ENCODE data around the gene KCNH1.

The KCNH1 gene

DNA sequence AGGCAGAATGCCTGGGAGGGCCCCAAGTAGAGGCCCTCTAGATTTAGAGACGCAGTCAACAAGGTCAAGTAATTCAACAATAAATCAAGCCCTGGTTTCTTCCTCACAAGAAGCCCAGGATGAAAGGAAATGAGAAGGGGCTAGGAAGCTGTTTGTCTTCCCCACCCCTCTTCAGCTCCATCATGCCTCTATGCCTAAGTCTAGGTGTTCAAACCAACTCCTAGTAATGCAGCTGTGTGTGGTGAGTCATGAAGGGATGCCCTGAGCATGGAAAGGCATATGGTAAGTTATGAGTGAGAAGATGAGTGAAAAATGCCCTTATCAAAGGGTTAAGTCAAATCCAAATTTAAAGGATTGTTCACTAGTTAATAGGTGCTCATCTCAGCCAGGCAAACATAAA lies 339.5 kb downstream of the KCNH1 start:
- no peak for FAIRE-seq

- FAIRE-seq, result no peak
Measured at GRCh38 chr1:210792250-210793102, 341.5 kb downstream of the KCNH1 start.

- FAIRE-seq, result no peak
Measured at GRCh38 chr1:210790196-210790595, 343.8 kb downstream of the KCNH1 start.

DNA sequence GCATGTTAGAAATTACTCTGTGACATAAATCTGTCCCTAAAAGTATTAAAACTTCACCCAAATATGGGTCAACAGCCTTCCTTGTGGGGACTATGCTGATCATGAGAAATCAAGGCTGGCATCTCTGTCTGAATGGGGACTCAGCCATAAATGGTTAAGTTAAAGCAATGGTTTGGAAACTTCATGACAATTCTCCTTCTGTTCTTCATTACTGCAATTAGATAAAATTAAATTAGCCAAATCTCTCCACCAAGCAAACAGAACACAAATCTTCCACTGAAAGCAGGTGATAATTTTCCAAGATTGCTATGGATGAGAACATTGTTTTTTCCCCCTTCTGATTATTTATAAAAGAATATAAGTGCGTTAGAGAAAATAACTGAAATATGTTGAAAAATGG lies 346.1 kb downstream of the KCNH1 start:
- FAIRE-seq, result no peak

- no peak for FAIRE-seq
Measured at GRCh38 chr1:210786546-210786945, 347.4 kb downstream of the KCNH1 start.

- no peak for FAIRE-seq
Measured at GRCh38 chr1:210783925-210784324, 350.0 kb downstream of the KCNH1 start.

DNA sequence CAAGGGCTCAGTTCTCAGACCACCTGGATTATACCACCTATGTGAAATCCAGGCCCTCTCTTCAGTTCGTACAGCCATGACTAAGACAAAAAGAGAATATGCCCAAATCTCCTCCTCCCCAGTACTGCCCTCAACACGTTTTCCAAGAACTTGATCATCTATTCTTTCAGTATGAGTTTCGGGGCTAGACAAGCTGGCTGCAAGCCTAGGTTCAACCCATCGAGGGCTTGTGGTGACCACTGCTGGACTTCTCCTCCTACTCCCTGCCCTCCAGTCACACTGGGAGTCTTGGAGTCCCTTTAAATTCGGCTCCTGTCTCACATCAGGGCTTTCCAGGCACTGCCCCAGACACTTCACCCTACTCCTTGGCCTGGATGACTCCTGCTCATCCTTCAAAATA lies 352.3 kb downstream of the KCNH1 start:
- no peak for FAIRE-seq

DNA sequence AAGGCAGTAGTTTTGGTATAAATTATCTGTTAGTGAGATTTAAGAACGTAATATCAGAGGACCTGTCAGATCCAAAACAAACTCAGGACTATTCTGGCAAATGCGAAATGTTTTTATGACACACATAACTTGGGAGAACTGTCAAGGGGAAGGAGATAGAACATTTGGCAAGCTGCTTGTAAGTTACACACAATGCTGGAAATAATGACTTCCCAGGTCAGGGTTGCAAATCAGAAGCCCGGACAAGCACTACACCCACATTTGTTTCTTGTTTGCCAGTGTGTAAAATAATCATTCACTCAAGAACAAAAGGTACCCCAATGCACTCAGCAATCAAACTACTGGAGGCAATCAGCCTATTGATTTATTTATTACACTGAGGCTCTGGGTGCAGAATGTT lies 354.7 kb downstream of the KCNH1 start:
- FAIRE-seq, result no peak

GRCh38 chr1:210777914-210778313 lies 356.0 kb downstream of the KCNH1 start:
- FAIRE-seq, result no peak

DNA sequence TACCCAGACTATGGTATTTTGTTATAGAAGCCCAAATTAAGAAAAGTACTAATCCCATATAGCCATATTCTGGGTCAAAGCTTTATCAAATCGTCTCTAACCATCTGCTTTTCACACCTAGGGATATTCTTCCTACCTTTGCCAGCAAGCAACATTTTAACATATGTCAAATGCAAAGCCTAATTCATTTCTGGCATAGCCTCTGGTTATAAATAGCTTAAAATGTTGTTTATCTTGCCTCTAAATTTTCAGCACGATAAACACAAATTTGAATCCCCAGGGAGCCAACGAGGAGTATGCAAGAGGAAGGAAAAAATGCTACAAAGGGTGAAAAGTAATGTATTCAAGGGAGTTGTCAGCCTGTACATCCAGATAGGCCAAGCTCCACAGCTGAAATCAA lies 357.2 kb downstream of the KCNH1 start:
- FAIRE-seq, result no peak

DNA sequence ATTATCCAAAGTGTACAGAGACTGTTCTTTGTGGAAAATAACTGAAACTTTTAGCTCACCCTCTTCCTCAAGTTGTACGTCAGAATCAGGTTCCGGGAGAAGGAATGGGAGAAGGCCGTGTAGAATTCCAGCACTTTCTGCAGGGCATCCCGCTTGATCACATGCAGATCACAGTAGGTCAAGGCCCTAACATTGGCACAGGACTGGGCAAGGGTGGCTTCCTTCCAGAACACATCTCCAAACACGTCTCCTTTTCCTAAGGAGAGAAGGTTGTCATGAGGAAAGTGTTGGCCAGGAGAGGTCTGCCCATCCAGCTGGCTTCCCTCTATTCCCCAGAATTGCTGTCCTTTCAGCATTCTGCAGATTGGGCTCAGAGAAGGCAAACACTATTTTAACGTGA lies 358.7 kb downstream of the KCNH1 start:
- no peak for FAIRE-seq

GRCh38 chr1:210773450-210773849 lies 360.5 kb downstream of the KCNH1 start:
- no peak for FAIRE-seq

- no peak for FAIRE-seq
Measured at GRCh38 chr1:210771131-210771530, 362.8 kb downstream of the KCNH1 start.

- FAIRE-seq, result no peak
Measured at GRCh38 chr1:210770396-210770984, 363.5 kb downstream of the KCNH1 start.

DNA sequence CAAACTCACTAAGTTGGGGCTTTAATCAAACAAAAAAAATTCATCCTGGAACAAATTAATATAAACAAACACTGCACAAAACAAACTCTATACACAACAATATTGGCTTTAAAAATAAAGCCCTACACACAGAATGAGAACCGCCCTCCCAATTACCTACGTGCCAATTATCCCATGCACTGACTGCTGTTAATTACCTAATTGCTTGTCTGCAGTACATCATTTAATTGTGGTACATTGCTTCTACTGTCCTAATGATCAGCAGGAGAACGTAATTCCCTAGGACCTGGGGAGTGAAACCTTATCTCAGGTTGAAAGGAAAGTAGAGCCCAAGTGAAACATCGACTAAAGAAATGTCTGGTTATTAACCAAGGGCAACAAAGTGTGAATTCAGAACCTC lies 364.5 kb downstream of the KCNH1 start:
- FAIRE-seq, result no peak

DNA sequence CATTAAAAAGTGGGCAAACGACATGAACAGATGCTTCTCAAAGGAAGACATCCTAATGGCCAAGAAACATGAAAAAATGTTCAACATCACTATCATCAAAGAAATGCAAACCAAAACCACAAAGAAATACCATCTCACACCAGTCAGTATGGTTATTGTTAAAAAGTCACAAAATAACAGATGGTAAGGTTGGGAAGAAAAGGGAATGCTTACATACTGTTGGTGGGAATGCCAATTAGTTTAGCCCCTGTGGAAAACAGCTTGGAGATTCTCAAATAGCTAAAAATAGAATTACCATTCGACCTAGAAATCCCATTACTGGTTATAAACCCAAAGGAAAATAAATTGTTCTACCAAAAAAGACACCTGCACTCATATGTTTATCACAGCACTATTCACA lies 369.4 kb downstream of the KCNH1 start:
- FAIRE-seq, result no peak

DNA sequence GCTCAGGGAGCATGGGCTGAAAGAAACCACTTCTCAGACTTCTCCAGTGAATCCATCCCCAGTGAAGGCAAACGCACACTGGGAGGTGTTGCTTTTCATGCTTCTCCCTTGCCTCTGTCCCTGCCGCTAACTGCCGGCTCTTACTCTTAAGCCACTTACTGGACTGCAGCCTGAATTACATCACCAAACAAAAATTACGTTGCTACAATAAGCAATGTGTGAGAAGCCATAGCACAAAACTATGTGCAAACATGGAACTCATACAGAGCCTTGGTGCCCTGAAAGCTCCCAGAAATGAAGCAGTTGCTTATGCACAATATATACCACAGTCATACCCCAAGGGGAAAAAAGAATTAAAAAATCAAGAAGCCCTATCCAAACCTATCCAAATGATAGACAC lies 375.2 kb downstream of the KCNH1 start:
- no peak for FAIRE-seq

DNA sequence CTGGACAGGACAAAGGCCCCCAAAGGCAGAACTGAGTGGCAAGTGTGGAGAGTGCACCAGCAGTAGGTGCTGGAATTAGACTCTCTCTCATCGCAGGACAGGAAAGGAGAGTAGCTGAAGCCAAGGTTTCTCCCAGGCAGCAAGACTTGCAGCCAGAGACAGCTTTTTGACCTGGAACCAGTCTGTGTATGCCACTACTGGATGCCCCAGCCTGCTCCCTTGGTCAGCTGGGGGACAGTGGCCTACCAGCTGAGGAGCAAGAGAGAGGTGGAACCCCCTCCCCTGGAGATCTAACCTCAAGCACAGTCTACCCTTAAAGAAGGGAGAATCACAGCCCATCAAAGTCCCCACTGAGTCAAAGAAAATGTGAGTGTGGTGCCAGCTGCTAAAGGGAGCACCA lies 375.7 kb downstream of the KCNH1 start:
- FAIRE-seq, result no peak

DNA sequence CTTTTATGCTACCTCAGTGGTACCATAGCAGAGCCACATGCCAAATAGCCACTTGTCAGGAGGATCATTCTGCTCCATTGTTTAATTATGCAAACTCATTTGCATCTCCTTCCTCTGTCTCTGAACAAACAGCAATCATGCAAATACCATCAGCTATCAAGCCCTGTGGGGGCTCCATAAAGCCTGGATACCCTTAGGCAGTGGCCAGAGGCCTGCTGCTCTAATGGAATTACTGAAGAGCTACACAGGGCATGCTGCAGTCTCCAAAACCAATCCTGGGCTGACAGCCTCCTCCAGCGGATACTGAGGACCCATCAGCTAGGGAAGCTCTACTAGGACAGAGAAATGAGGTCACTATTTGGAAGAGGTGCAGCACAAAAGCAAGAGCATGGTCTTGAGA lies 376.3 kb downstream of the KCNH1 start:
- FAIRE-seq, result no peak

DNA sequence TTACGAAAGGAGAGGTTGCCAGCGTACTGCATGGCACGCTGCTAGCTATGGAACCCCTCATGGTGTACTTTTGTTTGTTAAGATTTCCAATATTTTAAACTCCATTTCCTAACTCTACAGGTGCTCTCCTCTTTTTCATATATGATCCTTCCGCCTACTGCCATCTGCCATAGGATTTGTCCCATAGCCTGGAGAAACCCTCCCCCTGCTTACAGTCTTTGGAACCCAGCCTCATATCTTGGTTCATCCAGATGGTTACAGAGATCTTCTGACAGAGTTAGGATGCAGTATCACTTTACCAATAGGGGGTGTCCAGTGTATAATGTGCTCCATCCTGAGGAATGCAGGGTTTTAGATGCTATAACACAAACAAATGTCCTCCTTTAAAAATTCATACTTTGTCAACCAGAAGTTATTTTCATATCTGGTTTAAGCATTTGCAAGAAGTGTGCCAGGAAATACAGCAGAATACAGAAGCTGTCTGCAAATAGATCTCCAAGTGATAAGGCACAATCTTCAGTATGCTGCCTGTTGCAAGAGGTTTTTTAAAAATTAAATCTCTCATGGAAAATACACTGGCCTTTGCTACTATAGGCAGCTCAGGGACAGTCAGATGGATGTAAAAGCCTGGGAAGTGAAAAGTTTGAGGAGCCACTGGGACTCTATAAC lies 377.8 kb downstream of the KCNH1 start:
- FAIRE-seq, result no peak

DNA sequence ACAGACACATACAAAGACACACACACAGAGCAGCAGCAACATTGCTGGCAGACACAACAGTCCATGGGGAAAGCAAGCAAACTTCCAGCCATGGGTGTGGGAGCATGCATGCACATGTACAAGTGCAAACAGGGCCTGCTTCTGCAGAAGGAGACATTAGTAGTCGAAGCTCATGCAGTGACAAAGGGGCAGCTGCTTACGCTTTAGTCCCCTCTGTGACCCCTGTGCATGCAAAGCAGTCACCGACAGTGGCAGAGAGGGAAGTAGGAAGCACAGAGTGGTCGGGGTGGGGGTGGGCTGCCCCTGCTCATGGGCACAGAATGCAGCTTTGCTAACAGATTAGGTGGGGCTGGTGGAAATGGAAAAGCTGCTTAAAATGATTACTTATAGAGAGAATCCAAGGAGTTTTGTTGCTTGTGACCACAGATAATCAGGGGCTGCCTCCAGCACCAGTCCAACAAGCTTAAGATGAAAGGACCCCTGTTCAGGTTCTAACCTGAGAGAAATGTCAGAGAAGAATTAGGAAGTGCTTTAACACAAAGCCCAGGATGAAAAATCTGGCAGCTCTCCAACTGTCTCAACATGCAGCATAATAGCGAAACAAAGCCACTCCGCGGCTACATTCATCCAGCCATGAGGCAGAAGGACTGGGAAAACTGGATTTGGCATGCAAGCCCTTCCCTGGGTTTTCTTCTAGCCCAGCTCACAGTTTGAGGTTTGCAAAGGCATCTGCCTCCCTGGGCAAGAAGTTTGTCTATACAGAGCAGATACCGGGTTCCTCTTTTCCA lies 378.9 kb downstream of the KCNH1 start:
- FAIRE-seq, result no peak

GRCh38 chr1:210751911-210752310 lies 382.0 kb downstream of the KCNH1 start:
- no peak for FAIRE-seq

GRCh38 chr1:210750468-210750867 lies 383.5 kb downstream of the KCNH1 start:
- FAIRE-seq, result no peak

Measured in G401.6 (cell line).